GM10248 (cell line): ENCODE results near the gene FAM13B.
"Not testable (repeated sequence)": the region's sequence is repeated elsewhere in the genome, so short reads cannot be mapped to it uniquely, and the experiment has no call there.

Experiments
- CTCF ChIA-PET: fragments of 300-600 bp; sonication (Branson Sonifier 250); formaldehyde crosslinking; extraction: SDS; loops from one replicate; lab custom pipeline; 2021; ENCODE audit warnings: antibody characterized with exemption; lab: Yijun Ruan, JAX
- POLR2A ChIA-PET: fragments of 350-650 bp; sonication (Branson Sonifier 250); formaldehyde crosslinking; extraction: SDS; loops from one replicate; lab custom pipeline; 2020; ENCODE audit warnings: antibody characterized with exemption; lab: Yijun Ruan, JAX
- DNase-seq: peaks from one replicate; pipeline ENCODE4 v3.0.0; 2012; ENCODE audit errors: extremely low spot score
- CTCF ChIP-seq: IDR thresholded peaks from 2 replicates; pipeline ENCODE4 v1.5.1; 2012; ENCODE audit warnings: mild to moderate bottlenecking, low read depth; ENCODE audit errors: extremely low read depth, missing control alignments, control extremely low read depth

FAM13B gene

GRCh38 chr5:138051441-138052296 lies 18.8 kb upstream of the FAM13B start:
- POLR2A ChIA-PET = no interaction called here
- no peak for DNase-seq
- CTCF ChIA-PET = interaction anchor here (1.1 to 5.0 kb wide), 4 partner anchors 15 to 39 kb away, joined by 3 to 30 read pairs (median 4); no protein-coding TSS in a partner anchor
- no peak for TF ChIP-seq CTCF

DNA sequence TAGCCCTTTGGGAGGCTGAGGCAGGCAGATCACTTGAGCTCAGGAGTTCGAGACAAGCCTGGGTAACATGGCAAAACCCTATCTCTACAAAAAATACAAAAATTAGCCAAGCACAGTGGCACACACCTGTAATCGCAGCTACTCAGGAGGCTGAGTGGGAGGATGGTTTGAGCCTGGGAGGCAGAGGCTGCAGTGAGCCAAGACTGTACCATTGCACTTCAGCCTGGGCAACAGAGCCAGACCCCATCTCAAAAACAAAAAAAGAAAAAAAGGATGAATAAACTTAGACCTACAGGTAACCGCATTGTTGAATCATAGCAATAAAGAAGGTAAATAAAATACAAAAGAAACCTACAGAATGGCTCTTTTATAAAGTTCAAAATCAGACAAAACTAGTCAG lies 12.4 kb upstream of the FAM13B start:
- DNase-seq, POLR2A ChIA-PET: not testable (repeated sequence)
- CTCF ChIA-PET = interaction anchor here (0.9 to 7.6 kb wide), 4 partner anchors 9 to 52 kb away, joined by 3 to 68 read pairs (median 4); partner anchors contain the start of gene FAM13B

DNA sequence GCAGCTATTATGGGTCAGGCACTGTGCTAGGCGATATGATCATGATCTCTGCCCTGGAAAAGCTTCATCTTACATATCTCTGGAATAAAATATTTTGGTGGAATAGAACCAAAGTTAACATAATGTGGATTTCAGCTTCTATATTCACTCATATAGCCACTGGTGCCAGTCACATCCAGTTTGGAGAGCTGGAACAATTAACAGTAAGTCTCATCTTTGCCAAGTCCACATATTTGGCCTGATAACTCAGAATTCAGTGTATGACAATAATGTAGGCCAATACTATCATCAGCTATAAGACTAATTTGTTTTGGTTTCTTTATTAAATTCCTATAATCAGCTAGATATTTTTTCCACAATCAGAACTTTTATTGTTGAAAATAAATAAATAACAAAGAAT lies 5.9 kb upstream of the FAM13B start:
- no peak for TF ChIP-seq CTCF
- no peak for DNase-seq
- ChIA-PET POLR2A (interaction anchor here (0.7 kb wide), 1 partner anchor 279 kb away, joined by 3 read pairs; no protein-coding TSS in a partner anchor), CTCF (interaction anchor here (0.8 to 7.9 kb wide), 13 partner anchors 8 to 404 kb away, joined by 3 to 68 read pairs (median 4); no protein-coding TSS in a partner anchor)

GRCh38 chr5:138037907-138038633 lies 5.2 kb upstream of the FAM13B start:
- ChIA-PET POLR2A (no interaction called here), CTCF (interaction anchor here (0.9 to 7.9 kb wide), 17 partner anchors 9 to 259 kb away, joined by 3 to 165 read pairs (median 16); partner anchors contain the start of gene WNT8A)
- no peak for DNase-seq
- no peak for TF ChIP-seq CTCF

DNA sequence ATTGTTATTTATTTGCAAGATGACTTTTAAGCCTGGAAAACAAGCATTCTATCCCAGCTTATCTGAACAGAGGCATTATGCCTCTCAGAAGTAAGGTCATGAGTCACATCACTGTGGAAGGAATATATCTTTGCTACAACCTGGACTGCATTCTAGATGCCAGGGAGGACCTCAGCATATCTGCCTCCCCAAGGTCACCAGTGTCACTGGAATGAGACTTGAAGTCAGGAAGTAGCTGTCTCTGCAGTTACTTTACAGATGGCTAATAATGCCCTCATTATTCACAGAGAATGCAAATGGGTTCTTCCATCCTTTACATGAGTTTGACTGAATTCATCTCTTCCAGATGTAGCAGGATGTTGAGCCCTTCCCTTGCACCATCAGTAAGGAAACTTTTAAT lies 4.4 kb upstream of the FAM13B start:
- DNase-seq = no peak
- POLR2A ChIA-PET = no interaction called here
- no peak for TF ChIP-seq CTCF
- CTCF ChIA-PET = interaction anchor here (0.9 to 7.9 kb wide), 11 partner anchors 10 to 259 kb away, joined by 4 to 165 read pairs (median 23); partner anchors contain the start of gene WNT8A

- ChIA-PET POLR2A (no interaction called here), CTCF (interaction anchor here (0.6 to 7.9 kb wide), 44 partner anchors 9 to 464 kb away, joined by 3 to 165 read pairs (median 4); partner anchors contain the start of genes NME5, PKD2L2 and WNT8A)
- DNase-seq = peak; percentile 56
- TF ChIP-seq CTCF = peak; percentile 93
Measured at GRCh38 chr5:138035605-138036537, 3.0 kb upstream of the FAM13B start.
